ENCODE data around the gene WASF1.
"Not testable (repeated sequence)": the region's sequence is repeated elsewhere in the genome, so short reads cannot be mapped to it uniquely, and the experiment has no call there.

WASF1 gene

DNA sequence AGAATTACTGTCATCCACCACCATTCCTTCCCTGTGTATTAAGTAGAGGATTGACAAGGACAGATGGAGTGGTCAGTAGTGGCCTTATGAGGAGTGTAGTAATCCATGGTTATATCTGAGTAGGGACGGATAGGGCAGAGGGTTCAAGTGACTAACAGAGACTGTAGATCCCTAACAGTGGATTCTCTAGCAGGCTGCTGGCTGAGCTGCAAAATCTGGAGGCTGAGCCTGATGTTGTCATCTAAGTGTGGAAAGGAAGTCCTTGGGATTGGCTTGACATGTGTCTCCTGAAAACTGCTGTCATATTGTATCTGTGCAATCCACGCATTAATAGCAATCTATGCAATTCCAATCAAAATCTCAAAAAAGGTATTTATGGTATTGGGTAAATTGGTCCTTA lies 94.2 kb downstream of the WASF1 start:
- no peak for DNase-seq

DNA sequence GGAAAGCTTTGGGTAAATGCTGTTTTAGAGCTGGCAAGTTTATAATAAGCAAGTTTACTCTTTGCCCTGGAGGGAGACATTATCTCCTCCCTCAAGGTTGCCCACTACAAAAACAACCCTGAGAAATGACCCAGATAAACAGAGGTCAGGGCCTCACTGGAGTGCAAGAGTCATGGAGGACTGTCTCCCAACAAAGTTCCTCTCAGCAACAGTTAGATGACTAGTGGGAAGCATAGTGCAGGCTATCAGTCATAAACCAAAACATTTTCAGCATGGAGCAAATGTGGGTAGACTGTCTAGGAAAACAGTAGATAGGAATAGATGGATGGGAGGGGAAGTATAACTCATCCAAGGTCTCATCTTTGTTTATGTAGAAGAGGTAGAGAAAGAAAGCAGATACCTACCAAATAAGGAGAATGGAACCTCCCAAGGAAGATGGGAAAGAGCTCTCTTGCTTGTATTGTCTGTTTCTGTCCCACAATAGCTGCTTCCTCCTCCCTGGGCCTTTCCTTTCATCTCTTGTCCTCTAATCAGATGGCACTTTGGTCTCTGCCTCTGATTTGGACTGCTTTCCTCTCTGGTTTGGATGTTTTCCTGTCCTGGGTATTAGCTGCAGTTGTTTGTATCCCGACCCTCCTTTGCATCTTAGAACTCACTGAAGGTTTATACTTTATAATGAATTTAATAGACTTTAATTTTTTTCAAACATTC lies 95.4 kb downstream of the WASF1 start:
- no peak for DNase-seq

DNA sequence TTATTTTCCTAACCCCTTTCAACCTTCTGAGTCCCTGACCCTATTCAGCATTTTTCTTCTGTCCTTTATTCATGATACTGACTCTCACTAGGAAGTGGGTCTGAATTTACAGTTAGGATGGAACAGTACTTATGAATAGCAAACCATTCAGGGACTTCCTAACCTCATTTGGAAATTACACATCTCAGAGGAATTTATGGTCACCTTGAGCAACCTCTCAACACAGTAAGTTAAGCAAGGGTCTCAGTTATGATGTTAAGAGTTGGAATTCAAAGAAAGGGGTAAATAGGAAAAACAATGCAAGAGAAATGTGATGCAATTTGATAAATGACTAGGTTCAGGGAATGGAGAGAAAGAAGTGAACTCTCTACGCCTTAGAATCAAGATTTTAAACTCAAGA lies 104.1 kb downstream of the WASF1 start:
- no peak for DNase-seq

DNA sequence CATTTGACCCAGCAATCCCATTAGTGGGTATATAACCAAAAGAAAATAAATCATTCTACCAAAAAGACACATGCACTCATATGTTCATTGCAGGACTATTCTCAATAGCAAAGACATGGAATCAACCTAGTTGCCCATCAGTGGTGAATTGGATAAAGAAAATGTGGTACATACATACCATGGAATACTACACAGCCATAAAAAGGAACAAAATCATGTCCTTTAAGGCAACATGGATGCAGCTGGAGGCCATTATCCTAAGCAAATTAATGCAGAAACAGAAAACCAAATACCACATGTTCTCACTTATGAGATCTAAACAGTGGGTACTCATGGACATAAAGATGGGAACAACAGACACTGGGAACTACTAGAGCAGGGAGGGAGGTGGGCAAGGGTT lies 106.0 kb downstream of the WASF1 start:
- DNase-seq = not testable (repeated sequence)

DNA sequence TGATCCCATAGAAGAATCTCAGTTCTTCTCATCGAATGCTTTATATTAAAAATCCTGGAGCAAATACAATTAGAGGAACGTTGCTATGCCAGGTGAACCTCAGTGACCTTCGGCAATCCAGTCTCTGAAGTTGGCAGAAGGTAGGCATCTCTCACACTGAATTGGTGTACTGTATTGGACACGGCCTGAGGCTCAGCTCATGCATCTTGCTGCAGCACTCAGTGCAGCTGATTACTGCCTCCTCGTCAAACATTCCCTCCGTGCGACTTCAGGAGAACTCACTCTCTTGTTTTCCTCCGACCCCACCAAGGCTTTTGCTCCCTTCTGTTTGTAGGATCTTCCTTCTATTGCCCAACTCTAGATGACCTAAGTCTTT lies 110.9 kb downstream of the WASF1 start:
- no peak for DNase-seq

GRCh38 chr6:110067837-110068591 lies 111.5 kb downstream of the WASF1 start:
- no peak for DNase-seq

- no peak for DNase-seq
These were observed 114.5 kb downstream of the WASF1 start for GRCh38 chr6:110064744-110065524.

DNA sequence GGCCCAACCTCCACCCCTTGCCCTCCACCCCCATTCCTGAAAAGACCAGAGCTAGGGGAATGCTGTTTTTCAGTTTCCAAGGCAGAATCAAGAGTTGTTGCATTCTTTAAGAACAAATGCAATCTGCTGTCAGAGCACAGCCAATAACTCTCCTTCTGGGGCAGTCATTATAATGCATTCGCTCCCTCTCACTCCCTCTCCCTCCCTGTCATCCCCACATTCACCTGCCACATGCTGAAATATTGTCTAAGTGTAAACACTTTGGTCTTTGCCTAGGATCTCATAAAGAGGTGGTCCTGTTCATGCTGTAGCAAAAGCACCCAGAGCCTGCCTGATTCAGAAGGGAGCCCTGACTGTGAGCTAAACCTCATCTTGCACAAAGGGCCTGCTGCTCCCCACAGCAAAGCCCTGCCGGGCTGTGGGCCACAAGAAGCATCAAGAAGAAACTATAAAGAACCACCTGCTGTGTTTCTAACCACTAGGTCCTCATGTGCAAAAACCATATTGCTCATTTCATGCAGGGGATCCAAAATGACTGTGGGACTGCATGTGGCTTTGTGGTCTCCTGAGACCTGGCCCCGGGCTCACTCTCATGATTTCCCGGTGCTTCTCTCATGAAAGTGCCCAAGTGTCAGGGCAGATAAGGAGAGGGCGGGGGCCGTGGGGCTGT lies 115.7 kb downstream of the WASF1 start:
- DNase-seq = peak; percentile 5

DNA sequence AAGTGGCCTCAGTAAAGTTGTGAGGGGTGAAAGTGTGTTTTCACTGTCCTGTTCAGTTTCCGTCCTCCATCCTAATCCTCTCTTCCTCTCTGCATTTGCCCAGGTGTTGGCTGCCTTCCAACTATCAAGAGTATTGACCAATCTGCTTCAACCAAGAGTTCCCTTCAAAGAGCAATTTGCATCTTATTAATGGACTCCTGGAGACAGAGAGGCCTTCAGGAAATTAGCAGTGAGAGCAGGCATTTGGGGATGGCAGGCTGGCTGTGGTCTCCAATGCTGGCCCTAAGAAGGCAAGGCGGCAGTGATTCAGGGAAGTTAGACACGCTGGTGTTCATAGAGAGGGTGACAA lies 124.1 kb downstream of the WASF1 start:
- DNase-seq = peak; percentile 8

DNA sequence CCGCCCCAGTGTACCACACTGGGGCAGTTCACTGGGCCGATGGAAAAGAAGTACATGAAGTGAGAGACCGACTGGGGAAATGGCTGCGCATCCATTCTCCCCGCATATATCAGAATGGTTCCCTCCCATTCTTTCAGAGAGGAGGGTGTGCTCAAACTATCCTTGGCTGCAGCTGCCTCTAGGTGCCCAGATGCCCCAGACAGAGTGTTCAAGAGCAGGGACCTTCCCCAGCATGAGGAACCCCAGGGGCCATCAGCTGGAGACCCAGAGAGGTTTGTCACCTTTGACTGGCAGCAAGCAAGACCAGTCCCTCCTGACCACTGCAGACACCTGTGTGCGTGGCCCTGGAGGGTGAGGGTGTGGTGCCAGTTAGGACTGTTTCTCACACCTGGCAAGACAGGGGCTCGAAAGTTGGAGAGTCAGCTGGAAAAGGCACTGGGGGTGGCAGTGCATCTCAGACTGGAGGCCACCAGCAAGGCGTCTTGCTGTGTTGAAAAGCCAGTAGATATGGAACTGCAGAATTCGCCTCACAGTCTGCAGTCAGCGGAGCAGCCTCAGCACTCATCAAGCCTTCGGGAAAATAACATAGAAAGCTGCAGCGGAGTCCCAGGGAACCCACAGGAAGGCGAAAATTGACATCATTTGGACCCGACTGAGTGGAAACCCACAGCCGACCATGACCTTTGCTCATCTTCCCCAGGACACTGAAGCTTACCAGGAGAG lies 124.6 kb downstream of the WASF1 start:
- DNase-seq = no peak

DNA sequence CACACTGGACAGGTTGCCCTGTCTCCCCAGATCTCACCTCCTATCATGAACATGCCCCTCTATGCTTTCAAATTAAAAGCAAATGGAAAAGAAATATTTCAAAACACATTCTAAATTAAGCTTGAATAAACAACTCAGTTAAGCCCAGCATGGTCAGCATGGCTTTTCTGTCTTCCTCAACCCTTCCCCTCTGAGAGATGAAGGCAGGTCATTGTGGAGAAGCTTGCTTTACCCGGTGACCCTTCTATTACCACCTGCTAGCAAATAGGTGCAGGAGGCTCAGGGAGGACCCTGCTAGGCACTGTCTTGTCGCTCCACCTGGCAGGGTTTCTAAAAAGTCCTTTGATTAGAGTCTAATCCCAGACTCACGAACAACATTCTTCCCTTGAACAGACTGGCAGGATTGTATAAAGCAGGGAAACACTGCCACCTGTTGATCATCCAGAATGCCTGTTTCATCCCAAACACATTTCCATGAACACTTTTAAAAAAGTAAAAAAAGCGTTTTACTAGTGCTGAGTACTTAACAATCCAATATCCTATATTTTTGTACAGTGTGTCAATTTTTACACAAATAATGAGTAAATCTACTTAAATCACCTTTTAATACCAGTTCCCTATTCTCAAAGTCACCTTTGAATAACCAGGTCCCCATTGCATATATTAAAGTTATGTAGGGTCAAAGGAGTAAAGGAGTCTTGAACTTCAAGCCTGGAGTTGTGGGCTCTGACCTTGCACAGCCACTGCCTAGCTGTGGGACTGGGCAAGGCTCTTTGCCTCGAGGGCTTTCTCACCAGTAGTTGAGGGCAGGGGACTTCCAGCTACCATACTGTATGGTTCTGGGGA lies 125.9 kb downstream of the WASF1 start:
- DNase-seq = peak; percentile 40

- no peak for DNase-seq
These were observed 129.0 kb downstream of the WASF1 start for GRCh38 chr6:110050440-110050813.

All from NCI-H1092 treated with DMSO at 0.1 percent for 48 hours (cell line).